ENCODE measurements around the gene TADA2B.

Gene TADA2B

DNA sequence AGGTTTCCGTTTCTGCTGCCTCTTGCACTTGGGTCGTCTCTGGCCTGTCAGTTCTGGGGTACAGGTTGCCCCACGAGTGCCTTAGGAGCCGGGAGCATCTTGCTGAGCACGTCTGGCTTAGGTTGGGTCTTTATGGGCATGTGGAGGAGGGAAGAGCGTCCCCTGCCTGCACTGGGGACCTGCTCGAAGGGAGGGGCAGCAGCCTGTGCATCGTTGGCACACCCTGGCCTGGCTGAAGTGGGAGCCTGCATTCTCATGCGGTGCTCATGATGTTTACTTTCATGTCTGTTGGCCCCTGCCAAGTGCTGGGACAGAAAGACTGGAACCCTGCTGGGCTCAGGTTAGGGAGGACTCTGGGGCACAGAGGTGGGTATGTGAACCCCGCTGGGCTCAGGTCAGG, 23.8 kb upstream of the TADA2B start:
- DNase-seq, result no peak

DNA sequence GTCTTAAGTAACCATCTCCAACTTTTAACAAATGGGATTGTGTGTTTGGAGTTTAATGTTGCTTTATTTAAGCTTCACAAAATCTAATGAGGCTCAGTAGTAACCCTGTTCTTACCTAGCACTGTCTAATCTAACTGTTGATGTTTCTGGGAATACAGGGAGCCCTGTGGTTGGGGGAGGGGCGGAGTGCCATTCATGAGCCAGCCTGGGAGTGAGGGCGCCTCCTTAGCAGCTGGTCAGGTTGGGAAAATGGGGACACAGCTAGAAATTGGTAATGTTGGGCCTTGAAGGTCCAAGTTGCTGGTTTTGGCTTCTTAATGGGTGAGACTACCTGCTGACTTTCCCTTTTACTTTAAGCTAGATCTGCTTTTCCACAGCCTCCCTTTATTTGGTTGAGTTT, 22.9 kb upstream of the TADA2B start:
- no peak for DNase-seq

DNA sequence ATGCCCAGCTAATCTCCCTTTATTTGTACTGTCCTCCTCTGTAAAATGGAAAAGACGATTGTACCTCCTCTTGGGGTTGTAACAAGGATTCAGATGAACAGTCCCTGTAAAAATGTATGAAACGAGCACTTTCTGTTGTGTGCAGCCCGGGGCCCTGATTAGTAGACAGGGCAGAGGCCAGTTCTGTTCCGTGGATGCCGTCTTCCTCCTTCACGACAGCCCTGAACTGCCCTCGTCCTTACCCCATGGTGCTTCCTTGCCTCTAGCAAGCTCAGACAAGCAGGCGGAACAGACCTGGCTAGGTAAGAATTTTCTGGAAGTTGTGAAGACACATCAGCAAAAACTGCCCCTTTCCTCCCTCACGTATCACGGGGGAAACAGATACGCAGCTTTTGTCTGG, 22.3 kb upstream of the TADA2B start:
- DNase-seq, result no peak

DNA sequence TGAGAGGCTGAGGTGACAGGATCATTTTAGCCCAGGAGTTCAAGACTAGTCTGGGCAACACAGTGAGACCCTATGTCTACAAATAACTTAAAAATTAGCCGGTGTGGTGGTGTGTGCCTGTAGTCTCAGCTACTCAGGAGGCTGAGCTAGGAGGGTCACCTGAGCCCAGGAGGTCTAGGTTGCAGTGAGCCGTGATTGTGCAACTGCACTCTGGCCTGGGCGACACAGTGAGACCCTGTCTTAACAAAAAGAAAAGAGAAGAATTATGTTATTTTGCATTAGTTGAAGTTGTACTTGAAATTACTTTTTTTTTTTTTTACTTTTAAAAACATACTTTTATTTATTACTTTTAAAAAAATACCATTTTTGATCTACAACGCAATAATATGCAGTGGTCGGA, 21.8 kb upstream of the TADA2B start:
- no peak for DNase-seq

DNA sequence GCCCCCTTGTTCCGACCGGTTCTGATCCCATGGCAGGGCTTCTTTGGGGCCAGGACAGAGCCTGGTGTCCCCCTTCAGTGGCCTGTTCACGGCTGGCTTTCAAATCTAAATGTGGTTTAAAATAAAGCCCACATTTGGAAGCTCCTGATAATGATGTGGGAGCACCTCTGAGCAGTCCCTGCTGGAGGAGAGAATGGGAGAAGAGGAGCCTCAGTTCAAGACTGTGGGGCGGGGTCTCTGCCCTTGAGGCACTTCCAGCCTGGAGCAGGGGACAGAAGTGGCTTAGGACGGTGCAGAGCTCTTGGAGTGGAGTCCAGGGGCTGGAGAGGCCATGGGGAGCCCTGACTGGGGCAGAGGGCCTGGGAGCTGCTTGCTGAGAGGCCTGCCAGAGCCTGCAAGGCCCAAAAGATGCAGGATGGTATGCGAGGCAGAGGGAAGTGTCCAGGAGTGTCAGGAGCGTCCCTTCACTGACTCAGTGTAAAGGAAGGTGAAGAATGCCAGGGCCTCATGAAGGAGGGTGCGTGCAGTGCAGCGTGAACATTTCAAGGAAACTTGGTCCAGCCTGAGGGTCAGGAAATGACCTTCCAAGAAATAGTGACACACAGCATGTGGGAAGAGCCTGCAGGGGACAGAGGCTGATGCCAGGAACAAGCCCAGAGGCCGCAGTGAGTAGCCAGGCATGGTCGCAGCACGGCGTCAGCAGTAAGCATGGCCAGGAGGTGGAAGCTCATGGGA, 21.1 kb upstream of the TADA2B start:
- DNase-seq, result no peak

DNA sequence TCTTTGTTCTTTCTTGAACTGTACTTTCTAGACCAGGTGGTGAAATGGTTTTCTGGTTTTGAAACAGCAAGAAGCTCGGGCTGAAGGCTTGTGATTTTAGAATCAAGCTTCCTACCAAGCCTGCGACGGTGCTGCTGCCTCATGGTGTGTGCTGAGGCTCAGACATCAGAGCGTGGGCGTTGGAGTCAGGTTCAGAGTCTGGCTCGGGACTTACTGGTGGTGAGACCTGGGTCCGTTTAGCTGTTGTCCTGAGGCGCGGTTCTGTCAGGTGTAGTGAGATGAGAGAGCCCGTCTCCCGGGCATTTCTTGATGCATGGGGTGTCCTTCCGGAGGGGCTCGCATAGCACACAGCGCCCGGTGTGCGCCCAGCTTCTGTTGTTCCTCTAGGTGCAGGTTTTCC, 19.7 kb upstream of the TADA2B start:
- DNase-seq, result no peak

DNA sequence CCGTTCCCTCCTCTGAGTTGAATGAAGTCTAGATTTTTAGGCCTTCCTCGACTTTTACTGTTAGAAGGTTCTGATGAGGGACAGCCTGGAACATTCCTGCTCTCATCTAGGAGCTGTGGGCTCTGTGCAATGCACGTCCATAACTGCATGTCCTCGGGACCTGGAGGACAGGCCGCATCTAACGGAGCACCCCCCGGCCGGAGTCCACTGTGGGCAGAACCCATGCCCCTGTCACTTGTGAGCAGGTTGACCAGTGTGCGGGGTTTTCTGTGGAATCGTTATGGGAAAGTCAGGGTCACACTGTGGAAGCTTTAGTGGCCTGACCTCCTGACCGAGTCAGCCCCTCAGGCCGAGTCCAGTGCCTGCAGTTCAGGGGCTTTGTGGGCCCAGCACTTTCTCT, 19.3 kb upstream of the TADA2B start:
- no peak for DNase-seq

DNA sequence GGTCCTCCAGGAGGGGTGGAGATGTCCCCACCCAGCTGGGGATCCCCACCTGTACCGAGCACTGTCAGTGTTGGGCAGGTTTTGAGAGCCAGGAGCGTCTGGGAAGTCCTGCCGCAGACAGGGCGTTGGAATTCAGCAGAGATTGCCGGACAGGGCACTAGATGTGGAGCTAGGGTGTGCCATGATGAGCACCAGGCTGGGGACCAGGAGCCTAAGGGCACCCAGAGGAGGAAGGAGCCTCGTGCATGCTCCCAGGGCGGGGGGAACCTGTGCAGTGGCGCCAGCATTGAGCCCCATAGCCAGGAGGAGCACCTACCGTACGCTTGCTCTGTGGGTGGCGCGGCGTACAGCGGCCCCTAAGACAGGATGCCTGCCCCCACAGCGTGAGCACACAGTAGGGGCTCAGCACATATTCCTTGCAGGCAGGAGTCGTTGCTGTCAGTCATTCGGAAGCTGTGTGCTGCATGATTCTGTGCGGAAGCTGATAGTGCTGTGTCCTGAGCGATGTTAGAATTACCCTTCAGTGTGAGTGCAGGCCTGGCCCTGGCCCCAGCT, 18.8 kb upstream of the TADA2B start:
- no peak for DNase-seq

DNA sequence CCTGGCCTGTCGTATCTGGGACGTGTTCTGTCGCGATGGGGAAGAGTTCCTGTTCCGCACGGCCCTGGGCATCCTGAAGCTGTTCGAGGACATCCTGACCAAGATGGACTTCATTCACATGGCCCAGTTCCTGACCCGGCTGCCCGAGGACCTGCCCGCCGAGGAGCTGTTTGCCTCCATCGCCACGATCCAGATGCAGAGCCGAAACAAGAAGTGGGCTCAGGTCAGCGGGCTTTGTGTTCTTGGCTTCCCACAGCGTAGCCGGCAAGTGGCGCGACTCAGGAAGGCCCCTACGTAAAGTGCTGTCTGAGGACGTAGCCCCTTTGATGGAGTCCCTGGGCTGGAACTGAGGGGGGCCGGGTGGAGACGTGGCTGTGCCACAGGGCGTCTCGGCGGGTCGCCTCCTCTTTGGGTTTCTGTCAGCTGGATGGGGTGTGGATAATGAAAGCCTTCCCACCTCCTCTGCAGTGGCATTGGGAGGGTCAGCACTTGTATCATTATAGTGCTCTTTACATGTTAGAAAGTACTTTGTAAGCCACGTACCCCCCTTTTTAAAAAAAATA, 18.1 kb upstream of the TADA2B start:
- DNase-seq, result no peak

DNA sequence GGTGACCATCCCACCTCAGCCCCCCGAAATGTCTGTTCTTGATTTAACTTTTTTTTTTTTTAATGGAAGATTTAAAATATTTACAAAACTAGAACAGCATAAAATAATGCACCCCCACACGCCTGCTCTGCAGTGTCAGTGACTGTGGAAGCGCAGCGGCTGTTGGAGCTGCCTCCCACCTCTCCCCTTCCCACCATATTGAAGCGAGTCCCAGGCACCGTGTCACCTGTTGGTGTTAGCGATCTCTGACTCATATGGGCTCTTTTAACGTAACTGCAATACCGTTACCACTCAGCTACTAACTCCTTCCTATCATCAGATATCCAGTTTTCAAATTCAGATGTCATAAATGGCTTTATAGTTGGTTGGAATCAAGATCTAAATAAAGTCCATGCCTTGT, 17.1 kb upstream of the TADA2B start:
- DNase-seq, result no peak

DNA sequence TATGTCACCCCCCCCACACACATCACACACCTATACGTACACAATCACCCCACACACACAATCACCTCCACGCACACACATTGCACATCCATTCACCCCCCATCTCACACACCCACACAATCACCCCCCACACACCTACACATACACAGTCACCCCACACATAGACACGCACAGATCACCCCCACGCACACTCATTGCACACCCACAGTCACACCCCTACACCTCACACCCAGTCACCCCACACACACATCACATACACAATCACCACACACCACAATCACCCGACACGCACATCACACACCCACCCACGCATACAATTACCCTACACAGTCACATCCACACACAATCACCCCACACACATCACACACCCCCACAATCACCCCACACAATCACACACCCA, 15.9 kb upstream of the TADA2B start:
- DNase-seq, result no peak

DNA sequence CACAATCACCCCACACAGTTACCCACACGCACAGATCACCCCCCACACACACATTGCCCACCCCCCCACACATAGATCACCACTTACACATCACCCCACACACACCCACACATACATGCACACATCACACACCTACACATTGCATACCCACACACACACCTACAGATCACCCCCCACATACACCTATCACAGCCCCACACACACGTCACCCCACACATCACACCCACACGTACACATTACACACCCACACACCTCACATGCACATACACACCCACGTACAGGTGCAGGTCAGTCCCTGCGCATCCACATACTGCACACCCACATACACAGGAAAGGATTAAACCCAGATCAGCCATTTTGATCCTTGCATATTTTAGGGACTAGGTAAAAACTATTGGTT, 15.3 kb upstream of the TADA2B start:
- no peak for DNase-seq

DNA sequence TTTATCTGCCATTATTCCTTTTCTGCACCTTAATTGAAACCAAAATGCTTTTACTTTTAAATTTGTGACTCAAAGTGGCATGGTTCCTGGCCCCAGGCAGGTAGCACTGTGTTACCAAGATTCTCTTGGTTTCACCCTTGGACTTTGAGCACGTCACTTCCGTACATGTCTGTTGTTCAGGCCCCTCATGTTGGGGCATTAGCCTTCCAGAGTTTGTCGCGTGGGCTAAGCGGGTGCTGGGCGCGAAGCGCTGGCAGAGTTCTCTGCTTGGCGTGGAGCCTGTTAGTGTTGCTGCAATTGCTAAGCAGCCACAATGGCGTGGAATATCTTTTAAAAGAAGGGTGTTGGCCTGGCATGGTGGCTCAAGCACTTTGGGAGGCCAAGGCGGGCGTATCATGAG, 14.0 kb upstream of the TADA2B start:
- no peak for DNase-seq

DNA sequence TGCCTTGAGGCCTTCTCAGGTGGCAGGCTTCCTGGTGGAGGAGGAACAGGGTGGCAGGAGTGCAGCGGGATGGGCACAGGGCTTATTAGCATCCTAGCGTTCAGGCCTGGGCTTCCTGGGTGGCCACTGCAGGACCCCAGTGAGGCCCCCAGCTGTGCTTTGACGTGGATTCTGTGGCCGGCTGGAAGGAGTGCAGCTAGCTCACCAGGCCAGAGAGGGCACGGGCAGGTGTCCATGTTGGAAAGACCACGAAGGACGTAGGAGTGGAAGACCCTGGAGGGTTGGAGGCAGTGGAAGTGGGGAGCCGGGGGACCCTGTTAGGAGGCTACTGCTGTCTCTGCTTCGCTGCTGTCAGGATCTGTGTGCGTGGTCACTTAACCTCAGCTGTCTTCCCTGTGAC, 13.3 kb upstream of the TADA2B start:
- DNase-seq, result no peak

DNA sequence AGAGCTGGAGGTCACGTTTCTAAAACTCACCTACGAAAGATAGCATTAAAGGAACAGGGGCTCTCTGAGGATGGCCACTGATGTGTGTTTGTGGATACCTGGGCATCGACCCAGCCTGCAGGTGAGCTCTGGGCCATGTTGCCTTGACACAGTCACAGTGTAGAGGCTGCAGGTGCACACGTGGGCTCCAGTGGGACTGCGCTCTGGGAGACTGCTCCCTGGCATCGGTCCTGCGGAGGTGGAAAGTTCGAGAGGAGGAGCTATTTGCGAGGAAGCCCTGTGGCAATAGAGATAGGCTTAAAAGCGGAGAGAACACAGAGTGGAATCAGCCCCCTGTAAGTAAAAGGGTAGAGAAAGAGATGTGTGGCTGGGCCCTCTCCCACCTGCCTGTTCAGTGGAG, 12.3 kb upstream of the TADA2B start:
- no peak for DNase-seq

DNA sequence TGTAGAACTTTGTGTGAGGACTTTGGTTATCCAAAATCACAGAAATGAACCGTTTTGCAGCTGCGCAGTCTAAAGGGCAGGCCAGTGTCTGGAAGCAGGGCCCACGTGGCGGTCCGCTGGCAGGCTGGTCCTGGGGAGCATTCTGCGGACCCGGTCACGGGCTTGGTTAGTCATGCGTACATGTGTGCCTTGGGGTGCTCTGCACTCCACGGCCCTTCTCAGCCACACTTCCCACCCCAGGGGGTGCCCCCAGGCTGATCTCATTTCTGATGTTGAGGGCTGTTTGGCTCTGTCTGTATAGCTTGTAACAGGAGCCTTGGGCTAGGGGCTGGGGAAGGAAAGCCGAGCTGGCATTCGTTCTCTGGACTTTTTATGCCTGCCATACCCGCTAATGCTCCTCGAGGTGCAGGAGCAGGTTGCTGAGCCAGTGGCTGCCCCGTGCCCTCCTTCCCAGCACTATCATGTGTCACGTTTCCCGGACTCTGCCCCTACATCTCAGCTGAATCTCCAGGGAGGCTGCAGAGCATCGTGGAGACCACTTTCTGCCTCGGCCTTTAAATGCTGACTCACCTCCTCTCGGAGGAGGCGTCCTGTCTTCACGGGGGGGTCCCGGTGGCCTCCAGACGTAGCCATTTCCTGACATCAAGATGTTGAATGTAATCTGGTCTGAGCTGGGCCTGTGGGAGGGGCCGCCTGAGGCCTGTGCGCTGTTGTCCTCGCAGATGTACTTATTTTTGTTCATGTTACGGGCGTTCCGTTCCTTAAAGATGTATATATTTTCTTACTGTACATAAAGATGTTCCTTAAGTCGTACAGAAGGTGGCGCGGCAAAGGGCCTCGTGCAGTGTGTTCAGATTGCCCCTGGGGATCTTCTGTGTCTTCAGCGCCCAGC, 11.4 kb upstream of the TADA2B start:
- no peak for DNase-seq

DNA sequence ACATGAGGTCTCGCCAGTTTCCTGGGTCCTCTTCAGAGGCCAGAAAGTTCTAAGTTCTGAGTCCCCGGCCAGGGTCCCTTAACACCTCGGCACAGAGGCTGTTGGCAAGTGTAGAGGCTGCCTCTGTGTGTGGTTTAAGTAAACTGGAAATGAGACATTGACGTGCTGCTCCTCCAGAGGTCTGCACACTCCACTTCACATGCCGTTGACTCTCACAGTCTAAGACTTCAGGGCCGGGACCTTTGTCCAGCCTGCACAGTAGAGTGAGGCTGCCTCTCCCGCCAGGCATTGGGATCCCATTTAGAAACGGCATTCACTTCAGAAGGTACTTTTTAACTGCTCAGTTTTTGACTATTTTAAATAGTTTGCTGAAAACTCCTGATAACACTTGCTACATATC, 10.6 kb upstream of the TADA2B start:
- DNase-seq, result no peak

DNA sequence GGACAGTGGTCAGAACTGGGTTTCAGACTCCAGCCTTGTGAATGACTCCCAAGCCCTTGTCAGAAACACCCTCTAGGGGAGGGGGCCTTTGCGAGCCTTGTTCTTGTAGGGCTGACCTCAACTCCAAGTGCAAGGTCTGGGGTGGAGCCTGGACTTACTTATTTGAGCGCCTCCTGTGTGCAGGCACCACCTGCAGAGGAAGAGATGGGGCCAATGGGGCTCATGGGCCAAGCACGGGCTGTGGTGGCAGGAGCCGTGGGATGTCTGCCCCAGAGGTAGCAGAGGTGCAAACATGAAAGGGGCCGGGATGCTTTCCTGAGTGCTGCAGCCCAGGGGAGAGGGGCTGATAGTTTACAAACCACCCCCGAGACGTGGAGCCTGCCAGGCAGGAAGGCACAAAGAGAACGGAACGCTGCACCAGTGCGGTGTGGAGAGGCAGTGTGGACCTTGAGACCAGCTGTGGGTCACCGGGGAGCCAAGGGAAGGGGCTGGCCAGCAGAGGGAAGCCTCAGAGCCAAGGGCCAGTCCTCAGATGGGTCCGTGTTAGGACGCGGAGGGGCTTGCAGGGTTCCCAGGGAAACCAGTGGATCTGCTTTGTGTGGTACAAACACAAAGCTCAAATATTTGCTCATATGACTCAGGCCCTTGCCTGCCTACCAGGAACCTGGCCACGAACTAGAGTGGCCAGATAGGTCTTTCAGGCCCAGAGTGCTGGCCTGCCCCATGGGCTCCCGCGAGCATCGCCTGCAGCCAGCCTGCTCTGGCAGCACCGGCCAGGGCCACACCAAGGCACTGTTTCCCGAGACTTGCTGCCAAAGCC, 8.7 kb upstream of the TADA2B start:
- DNase-seq, result no peak

DNA sequence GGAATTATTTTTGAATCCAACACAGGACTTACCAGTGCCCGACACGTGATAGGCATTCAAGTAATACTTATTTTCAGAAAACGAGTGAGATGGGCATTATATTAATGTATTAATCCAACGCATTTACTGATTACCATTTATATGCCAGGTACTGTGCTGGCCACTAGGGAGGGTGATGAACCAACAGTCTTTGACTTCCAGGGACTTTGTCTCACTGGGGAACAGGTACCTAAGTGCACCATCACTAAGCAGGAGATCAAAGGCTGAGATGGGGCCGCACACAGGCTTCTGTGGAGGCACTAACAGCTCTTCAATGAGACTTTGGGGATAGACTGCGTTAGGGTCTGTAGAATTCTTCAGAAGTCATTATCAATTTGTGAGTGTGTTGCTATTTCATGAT, 5.7 kb upstream of the TADA2B start:
- DNase-seq, result no peak

DNA sequence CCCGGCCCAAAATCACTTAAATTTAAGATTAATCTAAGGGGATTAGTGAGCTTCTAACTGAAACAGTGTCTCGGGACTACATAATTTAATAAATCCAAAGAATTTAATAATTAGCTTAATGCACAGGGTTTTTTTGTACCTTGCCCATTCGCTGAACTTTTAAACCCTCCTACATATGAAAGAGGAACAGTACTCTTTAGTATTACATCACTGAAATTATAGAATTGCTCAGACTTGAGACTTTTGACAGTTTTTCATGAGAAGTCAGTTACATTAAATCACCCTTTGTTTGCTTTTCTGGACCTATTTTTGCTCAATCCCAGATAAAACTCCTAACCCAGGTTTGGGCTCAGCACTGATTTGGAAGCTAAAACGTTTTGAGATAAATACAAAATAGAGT, 2.4 kb upstream of the TADA2B start:
- no peak for DNase-seq

DNA sequence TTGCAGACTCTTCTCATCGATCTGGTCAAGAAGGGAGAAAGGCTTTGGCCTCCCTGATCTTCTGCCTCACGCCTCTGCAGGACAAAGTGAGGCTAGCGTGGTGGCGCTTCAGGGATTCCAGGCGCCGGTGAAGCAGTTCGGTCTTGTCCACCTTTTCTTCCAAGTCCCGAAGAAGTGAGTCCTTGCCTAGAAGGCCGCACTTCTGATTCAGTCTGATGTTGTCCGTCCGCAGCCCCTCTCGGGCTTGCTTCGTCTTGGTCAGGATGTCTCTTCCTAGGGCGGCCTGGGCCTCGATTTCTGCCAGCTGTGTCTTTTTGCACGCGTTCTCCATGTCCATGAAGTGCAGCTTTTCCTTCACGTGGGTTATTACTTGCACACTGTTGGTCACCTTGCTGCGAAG, 1.9 kb upstream of the TADA2B start:
- no peak for DNase-seq

DNA sequence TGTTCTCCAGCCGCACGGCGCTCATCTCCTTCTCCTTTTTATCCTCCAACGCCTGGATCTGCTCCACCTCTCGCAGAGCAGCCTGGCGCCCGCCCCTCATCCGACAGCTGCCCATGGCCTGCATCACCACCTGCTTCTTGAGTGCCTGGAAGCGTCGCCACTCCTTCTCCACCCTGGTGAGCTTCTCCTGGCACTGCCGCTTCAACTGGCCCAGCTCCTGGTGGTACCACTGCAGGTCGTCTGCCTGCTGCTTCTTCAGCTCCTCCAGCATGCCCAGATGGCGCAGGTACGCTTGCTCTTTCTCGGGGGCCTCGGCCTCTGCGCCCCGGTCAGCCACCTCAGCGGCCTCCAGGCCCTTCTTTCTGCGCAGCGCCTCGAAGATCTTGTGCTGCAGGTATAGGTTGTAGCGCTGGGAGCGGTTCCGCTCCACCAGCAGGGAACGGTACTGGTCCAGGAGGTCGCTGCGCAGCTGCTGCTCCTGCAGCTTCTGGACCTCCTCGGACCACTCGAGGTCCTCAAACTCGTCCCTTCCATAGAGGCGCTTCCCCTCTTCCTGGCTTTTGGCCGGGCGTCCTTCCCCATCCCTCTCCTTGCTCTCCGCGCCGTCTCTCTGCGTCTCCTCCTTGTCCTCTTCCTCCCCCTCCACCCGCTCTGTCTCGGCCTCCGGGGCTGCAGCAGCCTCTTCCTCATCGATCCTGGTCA, 1.2 kb upstream of the TADA2B start:
- no peak for DNase-seq
